ENCODE results near the gene SLC25A10. TPM values are rescaled to one million over a fixed set of nuclear protein-coding genes. Genes with fewer than 3 reads are reported as not detected.
A peak's percentile ranks its signal among the peaks of the same experiment; 100 is the strongest.

Gene SLC25A10
- total and polyA plus RNA-seq, 3 donors from 2014 or later: 30.0 to 51.4 (median 42.0) TPM

DNA sequence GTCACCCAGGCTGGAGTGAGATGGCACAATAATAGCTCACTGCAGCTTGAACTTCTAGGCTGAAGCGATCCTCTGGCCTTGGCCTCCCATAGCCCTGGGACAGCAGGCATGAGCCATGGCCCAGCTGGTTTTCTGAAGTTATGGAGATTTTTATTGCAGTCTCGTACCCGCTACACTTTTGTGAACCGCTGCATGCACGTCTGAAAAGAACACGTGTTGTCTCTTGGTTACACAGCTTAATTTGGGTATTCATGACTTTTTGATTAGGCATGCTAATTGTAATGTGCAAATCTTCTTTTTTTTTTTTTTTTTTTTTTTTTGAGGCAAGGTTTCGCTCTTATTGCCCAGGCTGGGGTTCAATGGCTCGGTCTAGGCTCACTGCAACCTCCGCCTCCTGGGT lies 13.4 kb downstream of the SLC25A10 start:
- Histone ChIP-seq H3K27ac (no peak overlapping the region), H3K9me3 (no peaks in the 10 kb centered on the region), H3K4me1 (no peaks in the 10 kb centered on the region), H3K27me3 (no peaks in the 10 kb centered on the region), H3K4me3 (no peak overlapping the region), H3K36me3 (ENCODE audit: low read depth, missing control alignments) (no peaks in the 10 kb centered on the region)
- intact Hi-C loops (cut with DNase I; ENCODE audit: low total_unique reads): no loop called here
- TF ChIP-seq POLR2A (IDR thresholded peaks at IDR 0.05): no peak
- TF ChIP-seq, protein P1, sequence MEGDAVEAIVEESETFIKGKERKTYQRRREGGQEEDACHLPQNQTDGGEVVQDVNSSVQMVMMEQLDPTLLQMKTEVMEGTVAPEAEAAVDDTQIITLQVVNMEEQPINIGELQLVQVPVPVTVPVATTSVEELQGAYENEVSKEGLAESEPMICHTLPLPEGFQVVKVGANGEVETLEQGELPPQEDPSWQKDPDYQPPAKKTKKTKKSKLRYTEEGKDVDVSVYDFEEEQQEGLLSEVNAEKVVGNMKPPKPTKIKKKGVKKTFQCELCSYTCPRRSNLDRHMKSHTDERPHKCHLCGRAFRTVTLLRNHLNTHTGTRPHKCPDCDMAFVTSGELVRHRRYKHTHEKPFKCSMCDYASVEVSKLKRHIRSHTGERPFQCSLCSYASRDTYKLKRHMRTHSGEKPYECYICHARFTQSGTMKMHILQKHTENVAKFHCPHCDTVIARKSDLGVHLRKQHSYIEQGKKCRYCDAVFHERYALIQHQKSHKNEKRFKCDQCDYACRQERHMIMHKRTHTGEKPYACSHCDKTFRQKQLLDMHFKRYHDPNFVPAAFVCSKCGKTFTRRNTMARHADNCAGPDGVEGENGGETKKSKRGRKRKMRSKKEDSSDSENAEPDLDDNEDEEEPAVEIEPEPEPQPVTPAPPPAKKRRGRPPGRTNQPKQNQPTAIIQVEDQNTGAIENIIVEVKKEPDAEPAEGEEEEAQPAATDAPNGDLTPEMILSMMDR (IDR thresholded peaks at IDR 0.05): no peak
- no peak for DNase-seq
- 85 to 88% methylated on average over 9 of the region's 9 CpGs for WGBS, 2 donors

DNA sequence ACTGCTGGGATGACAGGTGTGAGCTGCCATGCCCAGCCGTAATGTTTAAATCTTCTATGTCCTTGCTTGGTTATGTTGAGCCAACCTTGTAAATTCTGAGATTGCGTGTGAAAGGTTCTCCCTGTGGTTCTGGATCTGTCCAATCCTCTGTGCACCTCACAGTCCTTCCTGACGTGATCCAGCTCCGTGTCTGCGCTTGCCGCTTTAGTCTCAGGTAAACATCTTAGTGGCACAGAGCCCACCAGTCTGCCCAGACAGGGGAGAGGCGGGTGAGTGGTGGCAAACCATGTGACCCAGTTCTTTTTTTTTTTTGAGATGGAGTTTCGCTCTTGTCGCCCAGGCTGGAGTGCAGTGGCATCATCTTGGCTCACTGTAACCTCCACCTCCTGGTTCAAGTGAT lies 13.9 kb downstream of the SLC25A10 start:
- 84 to 86% methylated on average over 9 of the region's 9 CpGs for WGBS, 2 donors
- intact Hi-C loops (cut with DNase I; ENCODE audit: low total_unique reads): no loop called here
- H3K27ac ChIP-seq: no peak overlapping the region
- DNase-seq: no peak
- H3K36me3 ChIP-seq (ENCODE audit: low read depth, missing control alignments): no peaks in the 10 kb centered on the region
- H3K27me3 ChIP-seq: no peaks in the 10 kb centered on the region
- H3K4me3 ChIP-seq: no peak overlapping the region
- no peaks in the 10 kb centered on the region for H3K4me1 ChIP-seq
- TF ChIP-seq POLR2A (IDR thresholded peaks at IDR 0.05): no peak
- TF ChIP-seq, protein P1 (IDR thresholded peaks at IDR 0.05): no peak
- no peaks in the 10 kb centered on the region for H3K9me3 ChIP-seq

DNA sequence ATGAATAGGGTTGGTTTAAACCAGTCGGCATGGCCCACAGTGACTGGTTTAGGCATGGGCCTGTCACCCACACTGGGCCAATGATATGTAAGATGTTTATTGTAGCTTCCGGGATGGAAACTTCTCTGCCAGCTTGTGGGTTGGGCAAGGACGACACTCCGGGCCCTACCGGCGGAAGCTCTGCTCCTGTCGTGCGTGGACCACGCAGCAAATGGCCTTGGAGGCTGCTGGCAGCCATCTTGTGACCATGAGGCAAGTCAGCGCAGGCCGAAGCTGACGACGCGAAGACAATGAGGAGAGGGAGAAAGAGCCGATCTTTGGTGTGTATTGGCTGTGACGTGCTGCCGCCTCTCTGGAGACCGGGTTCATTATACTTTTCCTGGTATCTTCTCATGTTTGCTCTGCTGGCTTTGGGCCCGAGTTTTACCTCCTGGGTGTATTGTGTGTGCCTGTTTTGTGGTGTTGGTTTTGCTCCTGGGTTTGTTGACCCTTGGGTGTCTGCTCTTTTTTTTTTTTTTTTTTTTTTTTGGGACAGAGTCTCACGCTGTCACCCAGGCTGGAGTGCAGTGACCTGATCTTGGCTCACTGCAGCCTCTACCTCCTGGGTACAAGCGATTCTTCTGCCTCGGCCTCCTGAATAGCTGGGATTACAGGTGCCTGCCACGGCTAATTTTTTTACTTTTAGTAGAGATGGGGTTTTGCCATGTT lies 15.4 kb downstream of the SLC25A10 start:
- Histone ChIP-seq H3K27ac (no peak overlapping the region), H3K4me1 (no peaks in the 10 kb centered on the region), H3K4me3 (no peak overlapping the region), H3K27me3 (no peaks in the 10 kb centered on the region), H3K36me3 (ENCODE audit: low read depth, missing control alignments) (no peaks in the 10 kb centered on the region), H3K9me3 (no peaks in the 10 kb centered on the region)
- TF ChIP-seq POLR2A (IDR thresholded peaks at IDR 0.05): no peak
- TF ChIP-seq, protein P1 (IDR thresholded peaks at IDR 0.05): no peak
- DNase-seq: no peak
- intact Hi-C loops (cut with DNase I; ENCODE audit: low total_unique reads): no loop called here
- 93% methylated on average over 21 to 23 of the region's 23 CpGs for WGBS, 2 donors

DNA sequence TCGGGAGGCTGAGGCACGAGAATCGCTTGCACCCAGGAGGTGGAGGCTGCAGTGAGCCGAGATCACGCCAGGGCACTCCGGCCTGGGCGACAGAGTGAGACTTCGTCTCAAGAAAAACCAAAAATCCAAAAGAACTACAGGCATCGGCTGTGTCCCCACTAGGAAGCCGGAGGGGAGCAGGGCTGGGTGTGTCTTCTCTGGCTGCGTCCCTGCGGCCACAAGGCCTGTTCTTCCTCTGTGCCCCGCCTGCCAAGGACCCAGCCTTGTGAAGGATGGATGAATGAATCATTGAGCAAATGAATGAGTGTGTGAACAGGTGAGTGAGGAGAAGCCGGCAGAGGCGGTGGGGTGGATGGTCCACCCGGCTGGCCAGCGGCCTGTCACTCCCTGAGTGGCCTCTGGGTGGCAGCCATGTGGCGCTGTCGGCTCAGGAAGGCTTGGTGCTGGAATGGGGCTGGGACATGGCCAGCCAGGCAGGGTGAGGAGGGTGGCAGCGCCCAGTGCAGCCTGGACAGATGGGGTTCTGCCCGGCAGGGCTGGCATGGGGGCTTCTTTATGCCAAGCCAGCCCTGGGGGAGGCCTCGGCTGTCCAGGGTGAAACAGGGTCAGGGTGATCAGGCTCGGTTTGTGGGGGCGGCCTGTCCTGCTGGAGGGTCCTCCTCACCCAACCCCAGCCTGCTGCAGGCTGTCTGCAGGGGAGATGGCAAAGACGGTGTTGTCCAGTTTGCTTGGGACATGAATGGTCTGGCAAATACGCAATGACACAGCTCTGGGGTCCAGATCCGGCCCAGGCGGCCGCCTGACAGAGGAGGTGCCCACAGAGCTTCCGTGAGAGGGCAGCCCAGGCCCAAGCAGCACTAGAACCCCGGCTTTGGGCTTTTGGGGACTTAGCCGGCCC lies 21.7 kb downstream of the SLC25A10 start:
- no peaks in the 10 kb centered on the region for H3K27me3 ChIP-seq
- WGBS, 2 donors: 47 to 58% methylated on average over 20 to 32 of the region's 32 CpGs
- no peaks in the 10 kb centered on the region for H3K4me1 ChIP-seq
- H3K27ac ChIP-seq: no peak overlapping the region
- intact Hi-C loops (cut with DNase I; ENCODE audit: low total_unique reads): no loop called here
- no peak for TF ChIP-seq POLR2A (IDR thresholded peaks at IDR 0.05)
- TF ChIP-seq, protein P1 (IDR thresholded peaks at IDR 0.05): peak; percentile 77 to 87 (median 80)
- DNase-seq: peak; percentile 85
- H3K4me3 ChIP-seq: no peak overlapping the region
- H3K36me3 ChIP-seq (ENCODE audit: low read depth, missing control alignments): no peaks in the 10 kb centered on the region
- H3K9me3 ChIP-seq: no peaks in the 10 kb centered on the region

Measured in testis (tissue), 3 donors.